Measurements from ENCODE around the gene DPYSL4.
A peak's percentile ranks its signal among the peaks of the same experiment; 100 is the strongest.

DPYSL4 gene

DNA sequence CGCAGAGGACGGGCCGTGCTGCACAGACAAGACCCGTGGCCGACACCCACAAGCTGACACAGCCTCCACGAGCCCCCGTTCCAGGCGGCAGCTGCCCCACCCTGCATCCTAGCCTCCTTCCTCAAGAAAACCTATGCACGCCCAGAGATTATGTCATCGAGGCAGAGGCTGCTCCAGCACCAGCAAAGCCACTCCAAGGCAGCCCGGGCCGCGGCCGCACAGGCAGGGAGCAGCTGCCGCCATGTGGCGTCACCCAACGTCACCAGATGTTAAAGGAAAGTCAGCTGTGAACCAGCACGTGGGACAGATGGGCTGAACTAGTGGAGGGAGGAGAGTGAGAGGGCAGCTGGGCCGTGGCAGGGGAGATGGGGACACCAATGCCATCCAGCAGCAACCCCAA is 61.2 kb downstream of the DPYSL4 start:
- DNase-seq: no peak

DNA sequence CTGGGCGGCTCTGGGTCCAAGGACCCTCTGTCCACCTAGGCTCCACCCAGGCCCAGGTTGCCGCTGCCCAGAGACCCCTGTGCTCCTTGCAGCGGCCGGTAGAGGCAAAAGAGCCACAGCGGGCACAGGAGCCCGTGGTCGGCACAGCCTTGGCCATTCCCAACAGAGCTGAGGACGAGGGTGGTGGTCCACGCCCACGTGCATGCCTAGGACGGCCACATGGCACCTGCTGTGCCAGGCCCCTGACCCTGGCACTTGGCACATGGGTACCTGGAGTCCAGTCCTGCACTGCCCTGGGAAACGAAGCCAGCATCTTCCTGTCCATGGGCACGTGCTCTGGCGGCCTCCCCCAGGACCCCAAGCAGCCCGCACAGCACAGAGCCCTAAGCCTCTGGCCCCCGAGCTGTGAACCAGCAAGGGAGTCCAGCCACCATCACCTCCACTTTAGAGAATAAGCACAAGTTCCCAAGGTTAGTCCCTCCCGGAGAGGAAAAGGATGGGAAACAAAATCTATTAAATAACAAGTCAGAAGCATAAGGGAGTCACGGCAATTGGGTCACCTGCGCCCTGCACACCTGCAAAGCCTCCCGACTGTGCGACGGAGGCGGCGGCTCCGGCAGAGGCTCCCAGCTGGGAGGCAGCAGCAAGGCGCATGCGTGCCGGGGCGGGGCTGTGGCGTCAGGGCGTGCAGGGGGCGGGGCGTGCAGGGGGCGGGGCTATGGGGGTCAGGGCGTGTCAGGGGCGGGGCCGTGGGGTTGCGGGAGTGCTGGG is 61.9 kb downstream of the DPYSL4 start:
- DNase-seq: peak; percentile 26 to 43

DNA sequence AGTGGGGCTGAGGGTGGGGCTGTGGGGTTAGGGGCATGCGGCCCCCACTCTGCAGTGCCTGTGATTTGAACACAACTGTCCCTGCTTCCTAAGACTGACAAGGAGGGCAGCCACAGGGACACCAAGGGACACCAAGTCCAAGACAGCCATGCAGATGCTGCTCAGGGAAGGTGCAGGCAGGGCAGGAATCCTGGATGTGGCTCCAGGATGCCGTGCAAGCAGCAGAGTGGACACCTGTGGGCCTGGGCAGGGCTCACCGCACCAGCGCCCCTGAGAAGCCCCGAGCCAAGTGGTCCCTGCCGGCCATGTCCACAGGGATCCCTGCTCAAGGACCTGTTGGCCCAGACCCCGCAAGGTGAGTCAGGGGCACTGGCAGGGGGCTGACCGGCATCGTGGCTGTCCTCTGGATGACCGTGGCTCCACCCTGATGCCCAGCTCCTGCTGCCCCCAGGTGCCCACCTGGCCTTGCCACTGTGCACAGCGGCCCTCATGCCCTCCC is 62.5 kb downstream of the DPYSL4 start:
- DNase-seq: no peak

DNA sequence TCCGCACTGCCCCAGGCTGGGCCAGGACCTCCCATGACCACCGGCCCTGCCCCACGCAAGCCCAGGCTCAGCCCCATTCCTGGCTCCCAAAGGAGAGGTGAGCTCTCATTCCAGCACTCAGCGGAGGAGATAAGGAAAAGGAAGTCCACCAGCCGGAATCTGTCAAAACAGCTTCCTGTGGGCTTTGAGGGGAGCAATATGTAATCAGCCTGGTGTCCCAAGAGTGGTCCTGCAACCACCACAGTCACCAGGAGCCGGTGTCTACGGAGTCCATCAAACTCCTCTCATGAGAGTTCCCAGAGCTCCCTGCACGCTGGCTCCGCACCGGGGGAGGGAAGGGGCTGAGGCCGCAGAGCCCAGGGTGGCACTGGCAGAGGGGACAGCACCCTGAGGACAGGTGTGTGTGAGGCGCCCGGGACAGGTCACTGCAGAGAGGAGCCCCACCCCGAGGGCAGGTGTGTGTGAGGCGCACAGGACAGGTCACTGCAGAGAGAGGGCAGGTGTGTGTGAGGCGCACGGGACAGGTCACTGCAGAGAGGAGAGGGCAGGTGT is 63.2 kb downstream of the DPYSL4 start:
- no peak for DNase-seq

DNA sequence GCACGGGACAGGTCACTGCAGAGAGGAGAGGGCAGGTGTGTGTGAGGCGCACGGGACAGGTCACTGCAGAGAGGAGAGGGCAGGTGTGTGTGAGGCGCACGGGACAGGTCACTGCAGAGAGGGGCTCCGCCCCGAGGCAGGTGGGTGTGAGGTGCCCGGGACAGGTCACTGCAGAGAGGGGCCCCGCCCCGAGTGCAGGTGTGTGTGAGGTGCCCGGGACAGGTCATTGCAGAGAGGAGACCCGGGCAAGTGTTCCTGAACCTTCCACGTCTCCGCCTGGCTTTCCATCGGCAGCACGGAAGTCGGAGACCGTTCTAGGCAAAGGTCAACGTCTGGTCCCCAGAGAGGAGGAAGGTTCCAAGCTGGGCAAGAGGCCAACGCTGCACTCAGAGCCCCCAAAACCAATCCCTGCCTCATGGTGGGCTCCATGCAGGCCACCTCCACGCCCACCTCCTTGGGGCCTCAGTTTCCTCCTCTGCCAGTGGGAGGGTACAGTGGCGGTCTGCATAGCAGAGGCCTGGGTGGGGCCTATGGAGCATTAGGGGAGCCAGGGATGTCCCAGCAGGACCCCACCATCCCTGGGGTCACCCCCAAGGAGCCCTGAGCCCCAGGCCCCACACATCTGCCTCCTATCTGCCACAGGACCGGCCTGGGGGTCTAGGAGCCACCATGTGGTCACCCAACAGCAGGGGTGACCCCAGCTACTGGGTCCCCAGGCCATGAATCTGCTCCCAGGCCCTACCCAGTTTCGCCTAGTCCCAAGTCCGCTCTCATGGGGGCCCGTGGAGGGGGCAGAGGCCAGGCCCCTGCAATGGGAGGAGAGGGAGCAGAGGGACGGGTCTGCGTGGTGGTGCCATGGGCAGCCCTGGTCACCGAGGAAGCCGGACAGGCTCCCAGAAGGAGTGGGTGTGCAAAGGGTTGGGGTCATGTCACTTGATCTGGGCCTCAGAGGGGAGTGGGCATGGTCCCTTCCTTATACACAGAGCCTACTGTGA is 64.0 kb downstream of the DPYSL4 start:
- no peak for DNase-seq

DNA sequence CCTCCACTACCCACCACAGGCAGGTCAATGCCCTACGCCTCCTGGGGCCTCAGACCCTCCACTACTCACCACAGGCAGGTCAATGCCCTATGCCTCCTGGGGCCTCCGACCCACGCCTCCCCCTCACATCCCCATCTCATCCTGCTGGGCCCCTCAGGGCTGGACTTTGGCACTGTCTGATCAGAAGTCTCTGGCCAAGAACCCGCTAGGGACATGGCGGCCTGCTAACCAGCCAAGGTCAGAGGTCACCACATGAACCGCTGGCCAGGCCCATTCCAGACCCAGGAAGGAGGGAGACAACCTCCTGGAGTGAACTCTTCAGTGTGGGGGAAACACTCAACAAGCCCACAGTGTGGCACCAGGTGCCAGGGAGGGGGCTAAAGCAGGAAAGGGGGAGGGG is 65.2 kb downstream of the DPYSL4 start:
- no peak for DNase-seq

DNA sequence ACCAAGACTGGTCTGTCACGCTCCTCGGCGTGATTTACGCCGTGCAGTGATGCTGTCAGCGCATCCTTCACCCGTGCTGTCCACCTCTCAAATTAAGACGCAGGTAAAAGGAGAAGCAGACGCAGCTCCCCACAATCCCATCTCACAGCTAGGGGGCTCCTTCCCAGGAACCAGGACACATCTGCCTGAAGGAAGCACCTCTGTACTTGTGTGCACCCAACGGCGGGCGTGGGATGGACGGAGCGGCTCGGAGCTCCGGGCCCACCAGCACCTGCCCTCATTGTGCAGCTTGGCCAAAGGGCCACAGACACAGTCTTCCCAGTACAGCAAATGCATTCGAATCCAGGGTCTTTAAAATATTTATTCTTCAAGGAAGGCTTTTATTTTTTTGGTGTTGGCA is 65.7 kb downstream of the DPYSL4 start:
- DNase-seq: no peak

DNA sequence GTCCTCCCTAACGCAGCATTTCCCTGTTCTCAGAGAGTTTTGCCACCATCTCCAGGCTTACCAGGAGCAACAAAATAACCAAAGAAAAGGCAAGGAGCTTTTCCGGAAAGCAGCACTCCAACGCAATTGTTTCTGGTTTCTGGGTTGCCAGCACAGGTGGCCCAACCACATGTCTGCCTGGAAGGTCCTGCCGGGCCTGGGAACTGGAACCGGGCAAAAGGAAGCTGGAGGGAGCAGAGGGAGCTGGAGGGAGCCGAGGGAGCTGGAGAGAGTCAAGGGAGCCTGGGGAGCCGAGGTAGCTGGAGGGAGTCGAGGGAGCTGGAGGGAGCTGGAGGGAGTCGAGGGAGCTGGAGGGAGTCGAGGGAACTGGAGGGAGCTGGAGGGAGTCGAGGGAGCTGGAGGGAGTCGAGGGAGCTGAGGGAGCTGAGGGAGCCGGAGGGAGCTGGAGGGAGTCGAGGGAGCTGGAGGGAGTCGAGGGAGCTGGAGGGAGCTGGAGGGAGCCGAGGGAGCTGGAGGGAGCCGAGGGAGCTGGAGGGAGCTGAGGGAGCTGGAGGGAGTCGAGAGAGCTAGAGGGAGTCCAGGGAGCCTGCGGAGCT is 66.4 kb downstream of the DPYSL4 start:
- no peak for DNase-seq

DNA sequence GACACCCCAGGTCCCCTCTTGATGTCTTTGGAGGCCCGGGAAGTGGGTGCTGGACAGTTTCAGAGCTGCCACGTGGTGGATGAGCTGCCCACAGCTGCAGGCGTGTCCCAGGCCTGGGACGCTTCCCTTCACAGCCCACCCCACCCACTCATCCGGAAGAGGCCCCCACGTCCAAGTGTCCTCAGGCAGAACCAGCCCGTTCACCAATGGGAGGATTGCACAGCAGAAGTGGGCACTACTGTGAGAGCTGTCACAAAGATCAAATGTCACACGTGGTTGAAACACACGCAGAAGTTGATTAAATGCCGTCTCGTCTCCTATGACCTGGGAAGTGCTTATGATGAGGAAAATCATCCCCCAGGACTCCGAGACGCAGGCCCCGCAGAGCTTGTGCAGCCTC is 68.1 kb downstream of the DPYSL4 start:
- no peak for DNase-seq

All from activated CD4-positive, alpha-beta T cell treated with anti-CD3 and anti-CD28 coated beads for 4 hours (primary cell).